Measurements from ENCODE around the gene WASHC4.
"Not testable (repeated sequence)": the region's sequence is repeated elsewhere in the genome, so short reads cannot be mapped to it uniquely, and the experiment has no call there.

WASHC4 gene

DNA sequence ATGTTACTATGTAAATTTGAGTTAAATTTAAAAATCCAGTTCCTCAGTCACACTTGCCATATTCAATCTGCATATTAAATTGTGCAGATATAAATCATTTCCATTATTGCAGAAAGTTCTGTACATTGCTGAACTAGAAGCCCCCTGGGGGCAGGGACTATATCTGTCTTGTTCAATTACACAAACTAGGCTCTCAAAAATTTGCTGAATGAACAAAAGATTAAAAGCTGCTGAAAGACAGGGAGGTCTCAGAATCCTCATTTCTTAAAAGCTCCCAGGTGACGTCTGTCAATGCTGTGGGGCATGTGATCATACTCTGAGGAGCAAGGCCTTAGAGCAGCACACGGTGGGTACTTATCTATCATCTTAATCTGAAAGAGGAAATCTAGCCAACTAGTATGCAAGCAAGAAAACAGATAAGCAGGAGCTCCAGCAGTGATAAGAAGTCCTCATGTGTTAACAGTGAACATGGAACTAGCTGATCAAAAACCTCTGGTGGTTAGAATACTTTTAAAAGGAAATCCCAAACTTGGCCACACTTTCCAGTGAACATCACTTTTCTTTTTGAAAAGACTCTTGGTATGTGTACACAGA lies 68.0 kb downstream of the WASHC4 start:
- H3K36me3 ChIP-seq (ENCODE audit: control insufficient read depth, insufficient read depth, low read length) = peaks cover 8% of the 10 kb centered on the region
- H3K4me1 ChIP-seq (ENCODE audit: control insufficient read depth, insufficient read depth, low read length) = no peaks in the 10 kb centered on the region
- no peaks in the 10 kb centered on the region for H3K27me3 ChIP-seq (ENCODE audit: control insufficient read depth, insufficient read depth, low read length)
- H3K9me3 ChIP-seq (ENCODE audit: control insufficient read depth, low read length) = no peaks in the 10 kb centered on the region
- H3K4me3 ChIP-seq (ENCODE audit: low read length) = no peak overlapping the region
- no peak overlapping the region for H3K9ac ChIP-seq (ENCODE audit: low read length)

DNA sequence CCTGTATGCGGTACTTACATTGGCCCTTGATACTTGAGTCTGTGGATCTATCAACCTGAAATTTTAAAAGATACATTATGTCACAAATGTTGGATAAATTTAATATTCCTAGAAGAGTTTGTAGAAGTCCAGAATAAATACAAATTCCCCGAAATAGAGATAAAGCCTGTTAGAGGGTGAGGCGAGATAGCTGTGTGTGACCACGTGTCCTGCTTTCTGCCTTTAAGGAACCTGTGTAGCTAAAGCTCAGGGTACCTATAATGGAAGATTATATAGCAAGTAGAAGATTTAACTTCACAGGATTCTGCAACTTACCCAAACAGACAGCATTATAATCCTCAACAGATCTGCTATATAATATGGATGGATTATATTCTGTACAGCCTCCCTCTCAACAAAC lies 69.7 kb downstream of the WASHC4 start:
- H3K4me3 ChIP-seq (ENCODE audit: low read length) = no peak overlapping the region
- no peaks in the 10 kb centered on the region for H3K9me3 ChIP-seq (ENCODE audit: control insufficient read depth, low read length)
- no peak overlapping the region for H3K9ac ChIP-seq (ENCODE audit: low read length)
- no peaks in the 10 kb centered on the region for H3K27me3 ChIP-seq (ENCODE audit: control insufficient read depth, insufficient read depth, low read length)
- H3K36me3 ChIP-seq (ENCODE audit: control insufficient read depth, insufficient read depth, low read length) = peaks cover 8% of the 10 kb centered on the region
- no peaks in the 10 kb centered on the region for H3K4me1 ChIP-seq (ENCODE audit: control insufficient read depth, insufficient read depth, low read length)

DNA sequence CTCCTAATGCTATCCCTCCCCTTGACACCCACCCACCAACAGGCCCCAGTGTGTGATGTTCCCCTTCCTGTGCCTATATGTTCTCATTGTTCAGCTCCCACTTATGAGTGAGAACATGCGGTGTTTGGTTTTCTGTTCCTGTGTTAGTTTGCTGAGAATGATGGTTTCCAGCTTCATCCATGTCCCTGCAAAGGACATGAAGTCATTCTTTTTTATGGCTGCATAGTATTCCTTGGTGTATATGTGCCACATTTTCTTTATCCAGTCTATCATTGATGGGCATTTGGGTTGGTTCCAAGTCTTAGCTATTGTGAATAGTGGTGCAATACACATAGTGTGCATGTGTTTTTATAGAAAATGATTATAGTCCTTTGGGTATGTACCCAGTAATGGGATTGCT lies 71.6 kb downstream of the WASHC4 start:
- H3K4me3 ChIP-seq (ENCODE audit: low read length); H3K9me3 ChIP-seq (ENCODE audit: control insufficient read depth, low read length); H3K9ac ChIP-seq (ENCODE audit: low read length); H3K27me3 ChIP-seq (ENCODE audit: control insufficient read depth, insufficient read depth, low read length); H3K36me3 ChIP-seq (ENCODE audit: control insufficient read depth, insufficient read depth, low read length); H3K4me1 ChIP-seq (ENCODE audit: control insufficient read depth, insufficient read depth, low read length): not testable (repeated sequence)

DNA sequence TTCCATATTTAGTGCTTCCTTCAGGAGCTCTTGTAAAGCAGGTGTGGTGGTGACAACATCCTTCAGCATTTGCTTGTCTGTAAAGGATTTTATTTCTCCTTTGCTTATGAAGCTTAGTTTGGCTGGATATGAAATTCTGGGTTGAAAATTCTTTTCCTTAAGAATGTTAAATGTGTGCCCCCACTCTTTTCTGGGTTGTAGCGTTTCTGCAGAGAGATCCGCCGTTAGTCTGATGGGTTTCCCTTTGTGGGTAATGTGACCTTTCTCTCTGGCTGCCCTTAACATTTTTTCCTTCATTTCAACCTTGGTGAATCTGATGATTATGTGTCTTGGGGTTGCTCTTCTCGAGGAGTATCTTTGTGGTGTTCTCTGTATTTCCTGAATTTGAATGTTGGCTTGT lies 75.9 kb downstream of the WASHC4 start:
- not testable (repeated sequence) for H3K9me3 ChIP-seq (ENCODE audit: control insufficient read depth, low read length); H3K9ac ChIP-seq (ENCODE audit: low read length); H3K4me3 ChIP-seq (ENCODE audit: low read length); H3K27me3 ChIP-seq (ENCODE audit: control insufficient read depth, insufficient read depth, low read length); H3K4me1 ChIP-seq (ENCODE audit: control insufficient read depth, insufficient read depth, low read length); H3K36me3 ChIP-seq (ENCODE audit: control insufficient read depth, insufficient read depth, low read length)

DNA sequence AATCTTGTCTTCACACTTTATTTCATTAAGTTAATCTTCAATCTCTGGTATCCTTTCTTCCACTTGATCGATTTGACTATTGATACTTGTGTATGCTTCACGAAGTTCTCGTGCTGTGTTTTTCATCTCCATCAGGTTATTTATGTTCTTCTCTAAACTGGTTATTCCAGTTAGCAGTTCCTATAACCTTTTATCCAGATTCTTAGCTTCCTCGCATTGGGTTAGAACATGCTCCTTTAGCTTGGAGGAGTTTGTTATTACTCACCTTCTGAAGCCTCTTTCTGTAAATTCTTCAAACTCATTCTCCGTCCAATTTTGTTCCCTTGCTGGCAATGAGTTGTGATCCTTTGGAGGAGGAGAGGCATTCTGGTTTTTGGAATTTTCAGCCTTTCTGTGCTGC lies 76.4 kb downstream of the WASHC4 start:
- H3K9ac ChIP-seq (ENCODE audit: low read length); H3K27me3 ChIP-seq (ENCODE audit: control insufficient read depth, insufficient read depth, low read length); H3K4me3 ChIP-seq (ENCODE audit: low read length); H3K9me3 ChIP-seq (ENCODE audit: control insufficient read depth, low read length); H3K36me3 ChIP-seq (ENCODE audit: control insufficient read depth, insufficient read depth, low read length); H3K4me1 ChIP-seq (ENCODE audit: control insufficient read depth, insufficient read depth, low read length): not testable (repeated sequence)

DNA sequence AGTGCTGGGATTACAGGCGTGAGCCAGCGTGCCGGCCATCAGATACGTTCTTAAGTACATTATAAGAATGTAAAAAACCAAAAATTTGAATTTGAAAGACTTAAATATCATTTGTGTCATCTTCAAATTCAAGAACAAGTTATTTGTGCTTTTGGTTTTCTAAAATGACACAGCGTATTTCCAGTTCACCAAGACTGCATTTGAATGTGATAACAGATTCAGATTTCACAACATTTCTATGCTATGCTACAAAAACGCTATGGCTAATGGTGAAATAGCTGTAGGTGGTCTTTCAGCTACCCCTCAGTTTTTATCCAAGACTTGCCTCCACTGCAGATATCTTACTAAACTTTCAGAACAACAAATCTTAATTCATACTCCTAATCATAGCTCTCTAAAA lies 81.8 kb downstream of the WASHC4 start:
- no peak overlapping the region for H3K9ac ChIP-seq (ENCODE audit: low read length)
- no peaks in the 10 kb centered on the region for H3K36me3 ChIP-seq (ENCODE audit: control insufficient read depth, insufficient read depth, low read length)
- peaks cover 8% of the 10 kb centered on the region for H3K4me1 ChIP-seq (ENCODE audit: control insufficient read depth, insufficient read depth, low read length)
- H3K9me3 ChIP-seq (ENCODE audit: control insufficient read depth, low read length) = no peaks in the 10 kb centered on the region
- H3K4me3 ChIP-seq (ENCODE audit: low read length) = no peak overlapping the region
- H3K27me3 ChIP-seq (ENCODE audit: control insufficient read depth, insufficient read depth, low read length) = no peaks in the 10 kb centered on the region

DNA sequence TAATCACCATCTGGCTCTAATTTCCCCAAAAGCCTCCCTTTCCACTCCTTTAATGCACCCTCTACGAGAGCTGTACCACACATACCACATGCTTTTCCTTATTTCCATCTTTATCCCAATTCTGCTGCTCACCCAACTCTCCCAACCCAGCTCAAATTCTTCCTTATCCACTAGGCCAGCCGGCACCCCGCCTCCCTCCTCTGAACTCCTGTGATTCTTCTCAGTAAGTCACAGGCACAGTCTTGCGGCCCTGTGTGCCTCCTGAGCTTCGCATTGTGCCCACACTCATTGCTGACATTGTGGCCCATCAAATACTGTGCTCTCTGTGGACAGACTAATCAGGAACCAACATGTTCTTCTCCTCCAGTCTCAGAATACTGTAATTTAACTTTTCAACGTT lies 83.0 kb downstream of the WASHC4 start:
- Histone ChIP-seq H3K9me3 (ENCODE audit: control insufficient read depth, low read length) (no peaks in the 10 kb centered on the region), H3K27me3 (ENCODE audit: control insufficient read depth, insufficient read depth, low read length) (no peaks in the 10 kb centered on the region), H3K36me3 (ENCODE audit: control insufficient read depth, insufficient read depth, low read length) (no peaks in the 10 kb centered on the region), H3K9ac (ENCODE audit: low read length) (no peak overlapping the region), H3K4me3 (ENCODE audit: low read length) (no peak overlapping the region), H3K4me1 (ENCODE audit: control insufficient read depth, insufficient read depth, low read length) (peaks cover 8% of the 10 kb centered on the region)

DNA sequence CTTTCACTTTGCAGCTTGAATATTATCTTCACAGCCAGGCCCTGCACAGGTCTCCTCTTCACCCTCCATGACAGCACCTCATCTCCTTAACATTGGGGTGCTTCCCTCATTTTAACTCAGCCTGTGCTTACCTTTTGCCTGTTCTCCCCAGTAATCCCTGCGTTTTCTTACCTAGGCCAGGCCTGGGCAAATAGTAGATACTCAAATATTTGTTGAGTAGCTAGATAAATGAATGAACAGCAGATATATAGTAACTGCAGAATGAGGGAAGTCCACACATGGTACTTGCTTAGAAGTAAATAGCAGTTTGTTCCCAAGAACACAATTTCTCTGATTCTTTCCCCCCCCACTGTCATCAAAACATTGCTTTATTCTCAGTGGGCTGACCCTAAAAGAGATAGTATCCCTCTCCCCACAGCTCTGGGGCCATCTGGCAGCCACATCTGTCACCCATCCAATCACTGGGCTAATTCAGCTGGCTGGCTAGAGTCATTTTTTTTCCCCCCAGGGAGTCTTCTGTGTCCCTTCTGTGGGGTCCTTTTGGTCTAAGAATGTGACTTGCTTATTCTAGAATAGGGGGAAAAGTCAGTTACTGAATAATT lies 85.2 kb downstream of the WASHC4 start:
- H3K9me3 ChIP-seq (ENCODE audit: control insufficient read depth, low read length) = no peaks in the 10 kb centered on the region
- no peaks in the 10 kb centered on the region for H3K27me3 ChIP-seq (ENCODE audit: control insufficient read depth, insufficient read depth, low read length)
- H3K9ac ChIP-seq (ENCODE audit: low read length) = no peak overlapping the region
- H3K36me3 ChIP-seq (ENCODE audit: control insufficient read depth, insufficient read depth, low read length) = no peaks in the 10 kb centered on the region
- H3K4me3 ChIP-seq (ENCODE audit: low read length) = no peak overlapping the region
- H3K4me1 ChIP-seq (ENCODE audit: control insufficient read depth, insufficient read depth, low read length) = peaks cover 8% of the 10 kb centered on the region

DNA sequence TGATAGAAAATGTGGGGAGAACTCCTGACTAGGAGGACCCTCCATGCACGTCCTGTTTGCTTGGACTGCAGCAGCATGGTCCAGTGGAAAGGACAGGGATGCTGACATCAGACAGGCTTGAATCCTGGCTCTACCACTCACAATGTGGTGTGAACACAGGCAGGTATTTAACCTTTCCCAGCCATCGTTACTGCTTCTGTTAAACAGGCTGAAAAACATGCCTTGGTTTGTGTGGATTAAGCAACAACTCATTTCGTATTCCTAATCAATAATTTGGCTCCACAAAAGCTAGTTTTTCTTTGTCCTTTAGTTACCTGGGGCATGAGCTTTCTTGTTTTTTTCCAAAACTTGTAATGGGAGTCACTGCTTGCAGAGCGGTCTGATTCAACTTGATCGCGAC lies 87.4 kb downstream of the WASHC4 start:
- Histone ChIP-seq H3K9ac (ENCODE audit: low read length) (no peak overlapping the region), H3K27me3 (ENCODE audit: control insufficient read depth, insufficient read depth, low read length) (no peaks in the 10 kb centered on the region), H3K9me3 (ENCODE audit: control insufficient read depth, low read length) (no peaks in the 10 kb centered on the region), H3K4me3 (ENCODE audit: low read length) (no peak overlapping the region), H3K4me1 (ENCODE audit: control insufficient read depth, insufficient read depth, low read length) (peaks cover 8% of the 10 kb centered on the region), H3K36me3 (ENCODE audit: control insufficient read depth, insufficient read depth, low read length) (peaks cover 3% of the 10 kb centered on the region)

DNA sequence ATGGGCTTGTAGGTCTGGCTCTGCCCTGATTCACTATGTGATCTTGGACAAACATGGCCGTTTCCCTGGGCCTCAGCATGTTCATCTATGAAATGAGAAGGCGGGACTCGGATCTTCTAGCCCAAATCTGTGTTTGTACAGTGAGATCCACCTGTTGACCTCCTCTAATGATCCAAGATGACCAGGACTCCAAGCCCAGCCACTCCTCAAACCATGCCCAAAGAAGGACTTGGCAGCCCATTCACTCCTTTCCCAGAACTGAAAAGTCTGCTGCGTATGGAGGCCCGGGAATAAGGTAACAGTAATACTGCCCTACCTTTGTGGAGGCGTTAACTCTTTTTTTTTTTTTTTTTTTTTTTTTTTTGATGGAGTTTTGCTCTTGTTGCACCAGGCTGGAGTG lies 88.6 kb downstream of the WASHC4 start:
- Histone ChIP-seq H3K9ac (ENCODE audit: low read length) (no peak overlapping the region), H3K36me3 (ENCODE audit: control insufficient read depth, insufficient read depth, low read length) (peaks cover 3% of the 10 kb centered on the region), H3K27me3 (ENCODE audit: control insufficient read depth, insufficient read depth, low read length) (no peaks in the 10 kb centered on the region), H3K4me1 (ENCODE audit: control insufficient read depth, insufficient read depth, low read length) (peaks cover 8% of the 10 kb centered on the region), H3K9me3 (ENCODE audit: control insufficient read depth, low read length) (no peaks in the 10 kb centered on the region), H3K4me3 (ENCODE audit: low read length) (no peak overlapping the region)

DNA sequence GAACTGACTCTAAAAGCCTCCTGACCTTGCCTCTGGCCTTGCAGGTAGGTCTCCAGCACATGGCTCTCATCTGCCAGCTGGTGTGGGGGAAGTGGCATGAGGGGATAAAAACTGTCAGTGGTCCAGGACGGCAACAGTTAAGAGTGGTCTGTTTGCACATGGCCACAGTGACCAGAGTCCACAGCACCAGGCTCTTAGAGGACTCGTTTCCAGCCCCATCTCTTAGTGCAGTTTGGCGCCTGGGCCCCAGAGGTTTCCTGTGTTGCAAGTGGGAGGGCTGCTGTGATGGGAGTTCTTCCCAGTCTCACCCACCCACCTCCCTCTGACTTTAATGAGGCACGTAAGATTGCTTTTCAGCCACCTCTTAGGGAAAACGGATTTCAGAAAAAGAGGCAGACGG lies 91.4 kb downstream of the WASHC4 start:
- Histone ChIP-seq H3K27me3 (ENCODE audit: control insufficient read depth, insufficient read depth, low read length) (no peaks in the 10 kb centered on the region), H3K4me1 (ENCODE audit: control insufficient read depth, insufficient read depth, low read length) (no peaks in the 10 kb centered on the region), H3K36me3 (ENCODE audit: control insufficient read depth, insufficient read depth, low read length) (peaks cover 3% of the 10 kb centered on the region), H3K4me3 (ENCODE audit: low read length) (no peak overlapping the region), H3K9ac (ENCODE audit: low read length) (no peak overlapping the region), H3K9me3 (ENCODE audit: control insufficient read depth, low read length) (no peaks in the 10 kb centered on the region)

DNA sequence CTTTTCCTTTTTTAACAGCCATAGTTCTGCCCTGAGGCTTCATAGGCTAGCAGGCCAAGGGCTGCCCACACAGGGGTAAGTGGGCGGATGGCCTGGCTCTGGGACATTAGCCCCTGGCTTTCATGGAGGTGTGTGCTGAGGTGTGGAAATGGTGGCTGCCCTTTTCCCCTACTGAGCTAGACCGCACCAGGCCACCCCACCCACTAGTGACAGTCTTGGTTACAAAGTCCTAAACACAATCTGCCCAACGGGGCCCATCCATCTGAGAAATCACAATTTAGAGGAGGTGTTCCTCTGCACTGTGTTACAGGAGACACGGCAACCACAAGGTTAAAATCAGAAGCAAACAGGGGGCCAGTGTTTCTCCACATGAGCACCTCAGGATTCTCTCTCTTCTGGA lies 92.9 kb downstream of the WASHC4 start:
- Histone ChIP-seq H3K9ac (ENCODE audit: low read length) (no peak overlapping the region), H3K27me3 (ENCODE audit: control insufficient read depth, insufficient read depth, low read length) (no peaks in the 10 kb centered on the region), H3K9me3 (ENCODE audit: control insufficient read depth, low read length) (no peaks in the 10 kb centered on the region), H3K4me1 (ENCODE audit: control insufficient read depth, insufficient read depth, low read length) (no peaks in the 10 kb centered on the region), H3K36me3 (ENCODE audit: control insufficient read depth, insufficient read depth, low read length) (peaks cover 10% of the 10 kb centered on the region), H3K4me3 (ENCODE audit: low read length) (no peak overlapping the region)

DNA sequence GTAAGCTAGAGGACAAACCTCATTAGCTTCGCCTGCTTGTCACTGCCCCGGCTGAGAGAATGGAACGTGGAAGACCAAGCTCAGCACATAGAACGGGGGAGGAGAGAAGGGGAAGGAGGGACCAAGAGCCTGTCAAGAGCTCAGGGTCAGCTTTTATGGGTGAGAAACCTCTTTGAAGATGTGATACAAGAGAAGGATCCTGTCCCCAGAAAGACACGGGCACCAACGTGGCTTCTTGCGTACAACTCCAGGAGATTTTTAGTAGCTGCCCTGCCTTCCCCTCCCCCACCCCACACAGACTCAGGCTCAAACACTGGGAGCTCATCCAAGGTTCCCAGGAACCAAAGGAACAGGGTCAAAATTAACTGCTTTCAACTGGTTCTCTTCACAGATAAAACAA lies 93.8 kb downstream of the WASHC4 start:
- Histone ChIP-seq H3K4me3 (ENCODE audit: low read length) (no peak overlapping the region), H3K36me3 (ENCODE audit: control insufficient read depth, insufficient read depth, low read length) (peaks cover 14% of the 10 kb centered on the region), H3K9ac (ENCODE audit: low read length) (no peak overlapping the region), H3K9me3 (ENCODE audit: control insufficient read depth, low read length) (no peaks in the 10 kb centered on the region), H3K27me3 (ENCODE audit: control insufficient read depth, insufficient read depth, low read length) (no peaks in the 10 kb centered on the region), H3K4me1 (ENCODE audit: control insufficient read depth, insufficient read depth, low read length) (no peaks in the 10 kb centered on the region)

Data from mucosa of stomach (tissue), 1 donor.